Endodermal cell (in vitro differentiated cells): ENCODE measurements around the gene SGMS2. TPM values are rescaled to one million over a fixed set of nuclear protein-coding genes. Genes with fewer than 3 reads are reported as not detected.

Experiments used
- DNase-seq: peaks from one replicate; pipeline ENCODE4 v3.0.0-alpha.2; 2017
- H3K27ac ChIP-seq: 2 replicates; pipeline ENCODE4 v1.5.1; 2013; ENCODE audit warnings: mild to moderate bottlenecking, low read depth, low read length, moderate library complexity
- H3K27me3 ChIP-seq: 2 replicates; pipeline ENCODE4 v1.6.1; 2013; ENCODE audit warnings: mild to moderate bottlenecking, low read length, moderate library complexity; ENCODE audit not compliant: insufficient read depth, control insufficient read depth, poor library complexity, severe bottlenecking
- H3K36me3 ChIP-seq: 2 replicates; pipeline ENCODE4 v1.7.0; 2013; ENCODE audit warnings: mild to moderate bottlenecking, low read length, moderate library complexity; ENCODE audit not compliant: control insufficient read depth, insufficient read depth
- H3K4me1 ChIP-seq: one replicate; pipeline ENCODE4 v1.7.0; 2013; ENCODE audit warnings: low read length; ENCODE audit not compliant: control insufficient read depth, insufficient read depth
- H3K4me3 ChIP-seq: 2 replicates; pipeline ENCODE4 v1.5.1; 2013; ENCODE audit warnings: mild to moderate bottlenecking, low read length, moderate library complexity
- H3K9ac ChIP-seq: 2 replicates; pipeline ENCODE4 v1.6.1; 2013; ENCODE audit warnings: mild to moderate bottlenecking, low read length, moderate library complexity; ENCODE audit not compliant: poor library complexity, severe bottlenecking; ENCODE audit errors: extremely low read depth
- H3K9me3 ChIP-seq: 2 replicates; pipeline ENCODE4 v1.6.1; 2013; ENCODE audit warnings: mild to moderate bottlenecking, low read length, moderate library complexity; ENCODE audit not compliant: control insufficient read depth
- H3K27ac Mint-ChIP-seq: 2 replicates; pipeline ENCODE4 v1.8.0; 2020; ENCODE audit warnings: mixed read lengths
- H3K27me3 Mint-ChIP-seq: 2 replicates; pipeline ENCODE4 v1.8.0; 2021; ENCODE audit warnings: mild to moderate bottlenecking, mixed read lengths; ENCODE audit not compliant: insufficient read depth
- H3K36me3 Mint-ChIP-seq: 2 replicates; pipeline ENCODE4 v1.8.0; 2020; ENCODE audit warnings: low read depth, mixed read lengths
- H3K4me1 Mint-ChIP-seq: 2 replicates; pipeline ENCODE4 v1.8.0; 2020; ENCODE audit warnings: mixed read lengths
- H3K4me3 Mint-ChIP-seq: 2 replicates; pipeline ENCODE4 v1.8.0; 2020; ENCODE audit warnings: mild to moderate bottlenecking, moderate library complexity, mixed read lengths
- H3K9me3 Mint-ChIP-seq: 2 replicates; pipeline ENCODE4 v1.8.0; 2020; ENCODE audit warnings: mild to moderate bottlenecking, mixed read lengths
- WGBS, 2 experiments: methylation state at CpG; one replicate each; pipeline versions ENCODE4 v1.1.5 to v1.1.7; 2013; ENCODE audit warnings: missing lambda C conversion rate in 2 of 2, mixed read lengths in 1 of 2; ENCODE audit not compliant: insufficient coverage in 1 of 2, insufficient read length in 1 of 2; 5-methylcytosine and 5-hydroxymethylcytosine counted together
- total RNA-seq, 2 donors: library from RNA; stranded (reverse); fragmentation: NEBNext Ultra II Directional in 1 of 2; extraction: Animal tissue kit (Norgen Biotek cat#: 25700) in 1 of 2; gene quantifications; 2 replicates in 1 of 2; 3 replicates in 1 of 2; pipeline ENCODE4 v1.2.1, GENCODE V29; 2021
- TF ChIP-seq, protein P1 (sequence below): fragments of 200-600 bp; sonication (generic); conservative IDR thresholded peaks from 2 replicates; pipeline ENCODE4 v1.5.0; 2021; ENCODE audit warnings: antibody characterized with exemption, mild to moderate bottlenecking

The SGMS2 gene
- total RNA-seq, 2 donors from 2014 or later = 0.11 to 0.62 TPM

DNA sequence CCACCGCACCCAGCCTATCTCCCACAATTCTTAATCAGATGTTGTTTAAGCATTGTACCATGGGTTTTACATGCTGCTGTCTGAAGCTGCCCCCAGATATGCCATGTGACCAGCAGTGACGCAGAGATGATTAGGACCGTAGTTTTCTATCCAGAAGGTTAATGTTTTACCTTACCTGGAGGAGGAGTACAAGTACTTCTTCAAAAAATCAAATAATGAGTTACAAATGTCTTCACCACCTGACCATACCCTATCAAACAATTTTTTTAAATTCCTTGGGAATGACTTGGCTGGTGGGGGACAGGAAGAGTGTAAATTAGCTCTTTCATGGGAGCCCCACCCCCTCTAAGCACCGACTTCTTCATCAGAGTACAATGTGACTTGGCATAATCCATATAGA is 16.2 kb upstream of the SGMS2 start:
- TF ChIP-seq, protein P1, sequence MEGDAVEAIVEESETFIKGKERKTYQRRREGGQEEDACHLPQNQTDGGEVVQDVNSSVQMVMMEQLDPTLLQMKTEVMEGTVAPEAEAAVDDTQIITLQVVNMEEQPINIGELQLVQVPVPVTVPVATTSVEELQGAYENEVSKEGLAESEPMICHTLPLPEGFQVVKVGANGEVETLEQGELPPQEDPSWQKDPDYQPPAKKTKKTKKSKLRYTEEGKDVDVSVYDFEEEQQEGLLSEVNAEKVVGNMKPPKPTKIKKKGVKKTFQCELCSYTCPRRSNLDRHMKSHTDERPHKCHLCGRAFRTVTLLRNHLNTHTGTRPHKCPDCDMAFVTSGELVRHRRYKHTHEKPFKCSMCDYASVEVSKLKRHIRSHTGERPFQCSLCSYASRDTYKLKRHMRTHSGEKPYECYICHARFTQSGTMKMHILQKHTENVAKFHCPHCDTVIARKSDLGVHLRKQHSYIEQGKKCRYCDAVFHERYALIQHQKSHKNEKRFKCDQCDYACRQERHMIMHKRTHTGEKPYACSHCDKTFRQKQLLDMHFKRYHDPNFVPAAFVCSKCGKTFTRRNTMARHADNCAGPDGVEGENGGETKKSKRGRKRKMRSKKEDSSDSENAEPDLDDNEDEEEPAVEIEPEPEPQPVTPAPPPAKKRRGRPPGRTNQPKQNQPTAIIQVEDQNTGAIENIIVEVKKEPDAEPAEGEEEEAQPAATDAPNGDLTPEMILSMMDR = no peak
- no peak for DNase-seq
- H3K4me1 ChIP-seq = no peaks in the 10 kb centered on the region
- no peaks in the 10 kb centered on the region for H3K9me3 Mint-ChIP-seq
- no peaks in the 10 kb centered on the region for H3K27me3 ChIP-seq
- H3K9ac ChIP-seq = no peak overlapping the region
- H3K27ac Mint-ChIP-seq = no peak overlapping the region
- H3K27ac ChIP-seq = no peak overlapping the region
- 93 to 96% methylated on average over 3 to 4 of the region's 4 CpGs for WGBS, 2 experiments
- H3K9me3 ChIP-seq = no peaks in the 10 kb centered on the region
- H3K36me3 ChIP-seq = no peaks in the 10 kb centered on the region
- no peak overlapping the region for H3K4me3 Mint-ChIP-seq
- no peaks in the 10 kb centered on the region for H3K36me3 Mint-ChIP-seq
- H3K4me1 Mint-ChIP-seq = peaks cover 1% of the 10 kb centered on the region
- no peak overlapping the region for H3K4me3 ChIP-seq
- peaks cover 16% of the 10 kb centered on the region for H3K27me3 Mint-ChIP-seq

DNA sequence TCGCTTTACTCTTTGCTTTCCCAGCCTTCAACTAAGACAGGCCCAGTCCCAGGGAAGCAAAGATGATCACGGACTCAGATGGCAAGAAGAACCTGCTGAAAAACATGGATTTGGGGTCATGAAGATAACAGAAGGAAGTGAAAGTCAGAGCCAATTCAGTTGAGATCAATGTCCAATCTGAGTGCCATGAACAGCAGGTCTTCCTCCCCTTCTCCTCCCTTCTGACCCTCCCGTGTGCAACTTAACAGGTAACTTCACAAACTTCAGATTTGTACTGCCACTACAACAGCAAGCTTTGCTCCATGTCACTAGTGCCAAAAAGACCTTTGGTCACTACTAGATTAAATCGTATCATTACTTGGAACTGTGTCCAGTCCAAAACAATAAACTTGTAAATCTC is 15.5 kb upstream of the SGMS2 start:
- H3K27me3 Mint-ChIP-seq = peaks cover 13% of the 10 kb centered on the region
- peaks cover 1% of the 10 kb centered on the region for H3K4me1 Mint-ChIP-seq
- no peak overlapping the region for H3K4me3 ChIP-seq
- no peaks in the 10 kb centered on the region for H3K9me3 Mint-ChIP-seq
- WGBS, 2 experiments = 88 to 95% methylated on average over 3 to 4 of the region's 4 CpGs
- H3K36me3 Mint-ChIP-seq = no peaks in the 10 kb centered on the region
- H3K9me3 ChIP-seq = no peaks in the 10 kb centered on the region
- H3K27ac ChIP-seq = no peak overlapping the region
- H3K4me1 ChIP-seq = no peaks in the 10 kb centered on the region
- no peak for DNase-seq
- H3K4me3 Mint-ChIP-seq = no peak overlapping the region
- no peaks in the 10 kb centered on the region for H3K27me3 ChIP-seq
- TF ChIP-seq, protein P1 = no peak
- H3K36me3 ChIP-seq = no peaks in the 10 kb centered on the region
- no peak overlapping the region for H3K27ac Mint-ChIP-seq
- no peak overlapping the region for H3K9ac ChIP-seq

DNA sequence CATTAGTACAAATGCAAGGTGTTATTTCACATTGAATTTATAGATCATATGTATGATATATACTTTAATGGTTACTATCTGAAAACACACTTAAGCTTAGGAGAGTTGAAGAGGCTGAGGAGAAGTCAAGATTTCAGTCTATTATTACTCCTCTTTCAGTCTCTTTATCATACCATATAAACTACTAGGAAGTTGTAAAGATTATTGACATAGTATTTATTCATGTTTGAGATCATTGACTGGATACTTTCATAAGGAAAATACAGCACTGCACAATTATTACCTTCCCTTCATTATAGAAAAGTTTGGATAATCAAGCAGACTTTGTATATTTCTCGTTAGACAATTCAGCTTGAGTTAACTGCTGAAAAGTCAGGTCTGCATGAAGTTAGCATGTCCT is 10.0 kb upstream of the SGMS2 start:
- Mint-ChIP-seq H3K4me3 (no peak overlapping the region), H3K36me3 (no peaks in the 10 kb centered on the region), H3K4me1 (no peaks in the 10 kb centered on the region), H3K9me3 (no peaks in the 10 kb centered on the region), H3K27me3 (peaks cover 43% of the 10 kb centered on the region), H3K27ac (no peak overlapping the region)
- Histone ChIP-seq H3K4me1 (no peaks in the 10 kb centered on the region), H3K27me3 (peaks cover 11% of the 10 kb centered on the region), H3K9me3 (no peaks in the 10 kb centered on the region), H3K36me3 (no peaks in the 10 kb centered on the region), H3K9ac (no peak overlapping the region), H3K27ac (no peak overlapping the region), H3K4me3 (no peak overlapping the region)
- WGBS, 2 experiments = 83 to 93% methylated on average over 1 of the region's 1 CpG
- no peak for DNase-seq
- TF ChIP-seq, protein P1 = no peak
